HTERT RPE-1 (cell line): ENCODE measurements around the gene ATP9A.

Experiments
- in situ Hi-C: fragments of 300-500 bp; cut with MboI; formaldehyde crosslinking; loops from 4 replicates; pipeline ENCODE4 v1.14.3; 2020; ENCODE audit warnings: low sequenced_read_pairs

ATP9A gene

DNA sequence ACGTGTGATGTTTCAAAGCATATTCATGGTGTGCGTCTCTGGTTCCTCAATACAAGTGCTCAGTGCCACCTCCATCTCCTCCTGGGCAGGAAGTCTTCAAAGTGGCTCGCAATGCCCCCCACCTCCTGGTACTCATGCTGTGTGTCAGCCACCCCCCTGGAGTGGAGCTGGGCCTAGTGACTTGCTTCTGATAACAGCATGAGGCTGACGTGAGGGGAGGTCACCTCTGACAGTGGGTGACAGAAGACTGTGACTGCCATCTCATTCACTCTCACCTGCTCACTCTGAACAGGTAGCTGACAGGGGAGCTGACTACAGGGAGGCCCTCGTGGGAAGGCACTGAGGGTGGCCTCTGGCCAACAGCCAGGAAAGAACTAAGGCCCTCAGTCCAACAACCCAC, 133.3 kb downstream of the ATP9A start:
- in situ Hi-C loops, result no loop called here

DNA sequence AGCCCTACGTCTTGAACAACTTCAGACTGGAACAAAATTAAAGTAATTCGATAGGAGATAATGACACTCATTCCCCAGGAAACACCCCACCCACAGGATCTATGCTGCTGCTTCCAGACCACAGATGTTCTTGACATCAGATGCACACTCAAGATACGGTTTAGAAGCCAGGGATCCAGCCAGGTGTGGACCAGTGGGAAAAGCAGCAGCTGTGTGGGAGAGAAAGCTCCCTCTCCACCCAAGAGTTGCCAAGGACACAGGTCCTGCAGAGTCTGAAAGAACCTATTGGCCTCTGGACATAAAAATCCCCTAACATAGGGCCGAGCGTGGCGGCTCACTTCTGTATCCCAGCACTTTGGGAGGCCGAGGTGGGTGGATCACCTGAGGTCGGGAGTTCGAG, 133.9 kb downstream of the ATP9A start:
- in situ Hi-C loops, result no loop called here

DNA sequence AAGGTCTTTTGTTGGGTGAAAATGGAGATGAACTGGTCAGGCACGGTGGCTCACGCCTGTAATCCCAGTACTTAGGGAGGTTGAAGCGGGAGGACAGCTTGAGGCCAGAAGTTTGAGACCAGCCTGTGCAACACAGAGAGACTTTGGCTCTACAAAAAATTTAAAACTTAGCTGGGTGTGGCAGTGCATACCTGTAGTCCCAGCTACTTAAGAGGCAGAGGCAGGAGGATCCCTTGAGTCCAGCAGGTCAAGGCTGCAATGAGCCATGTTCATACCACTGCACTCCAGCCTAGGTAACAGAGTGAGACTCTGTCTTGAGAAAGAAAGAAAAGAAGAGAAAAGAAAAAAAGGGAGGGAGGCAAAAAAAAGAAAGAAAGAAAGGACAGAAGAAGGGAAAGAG, 134.8 kb downstream of the ATP9A start:
- in situ Hi-C loops, result no loop called here

DNA sequence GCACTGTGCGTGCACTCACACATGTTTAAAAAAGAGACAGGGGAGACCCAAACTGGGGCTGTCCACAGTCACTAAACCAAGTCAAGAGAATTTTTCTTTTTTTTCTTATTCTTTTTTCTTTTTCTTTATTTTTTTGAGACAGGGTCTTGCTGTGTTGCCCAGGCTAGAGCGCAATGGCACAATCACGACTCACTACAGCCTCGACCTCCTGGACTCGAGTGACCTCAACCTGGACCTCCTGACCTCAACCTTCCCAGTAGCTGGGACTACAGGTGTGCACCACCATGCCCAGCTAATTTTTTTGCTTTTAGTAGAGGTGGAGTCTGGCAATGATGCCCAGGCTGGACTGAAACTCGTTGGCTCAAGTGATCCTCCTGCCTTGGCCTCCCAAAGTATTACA, 136.2 kb downstream of the ATP9A start:
- in situ Hi-C loops, result no loop called here

DNA sequence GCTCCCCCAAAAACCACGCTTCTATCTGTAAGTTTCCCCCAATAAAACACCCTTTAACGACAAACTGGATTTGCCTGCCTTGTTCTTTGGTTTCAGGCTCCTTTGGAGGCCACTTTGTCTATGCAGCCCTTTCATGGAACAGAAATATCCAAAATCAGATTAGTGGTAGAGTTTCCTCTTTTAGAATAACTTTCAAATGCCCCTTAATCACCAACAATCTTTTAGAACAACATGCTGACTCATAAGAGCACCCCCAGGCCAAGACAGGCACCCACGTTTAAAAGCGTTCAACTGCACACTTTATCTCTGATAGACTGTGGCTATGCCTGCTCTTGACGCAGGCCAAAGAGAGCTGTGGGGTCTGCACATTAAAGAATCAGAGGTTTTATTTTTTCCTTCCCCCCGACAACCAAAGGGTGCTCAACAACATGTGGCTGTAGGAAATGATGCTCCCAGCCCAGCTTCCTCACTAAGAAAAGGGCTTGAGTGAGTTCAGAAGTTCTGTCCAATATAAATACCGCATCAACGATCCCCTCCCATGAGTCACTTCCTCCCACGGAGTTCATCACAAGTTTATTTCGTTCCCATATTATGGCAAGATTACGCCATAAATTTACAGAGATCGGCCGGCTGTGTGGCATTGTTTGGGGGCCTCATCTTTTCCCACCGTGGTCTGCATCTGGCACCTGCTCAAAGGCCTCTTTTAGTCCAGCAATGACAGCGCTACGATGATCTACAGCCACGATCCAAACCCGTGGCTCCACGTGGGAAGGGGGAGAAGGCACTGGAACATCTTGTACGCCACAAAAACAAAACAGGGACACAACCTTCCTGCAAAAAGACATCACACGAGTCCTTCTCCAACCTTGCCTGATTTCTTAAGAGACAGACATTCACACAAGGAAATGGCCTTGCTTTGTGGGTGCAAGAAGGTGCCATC, 136.9 kb downstream of the ATP9A start:
- in situ Hi-C loops, result no loop called here

DNA sequence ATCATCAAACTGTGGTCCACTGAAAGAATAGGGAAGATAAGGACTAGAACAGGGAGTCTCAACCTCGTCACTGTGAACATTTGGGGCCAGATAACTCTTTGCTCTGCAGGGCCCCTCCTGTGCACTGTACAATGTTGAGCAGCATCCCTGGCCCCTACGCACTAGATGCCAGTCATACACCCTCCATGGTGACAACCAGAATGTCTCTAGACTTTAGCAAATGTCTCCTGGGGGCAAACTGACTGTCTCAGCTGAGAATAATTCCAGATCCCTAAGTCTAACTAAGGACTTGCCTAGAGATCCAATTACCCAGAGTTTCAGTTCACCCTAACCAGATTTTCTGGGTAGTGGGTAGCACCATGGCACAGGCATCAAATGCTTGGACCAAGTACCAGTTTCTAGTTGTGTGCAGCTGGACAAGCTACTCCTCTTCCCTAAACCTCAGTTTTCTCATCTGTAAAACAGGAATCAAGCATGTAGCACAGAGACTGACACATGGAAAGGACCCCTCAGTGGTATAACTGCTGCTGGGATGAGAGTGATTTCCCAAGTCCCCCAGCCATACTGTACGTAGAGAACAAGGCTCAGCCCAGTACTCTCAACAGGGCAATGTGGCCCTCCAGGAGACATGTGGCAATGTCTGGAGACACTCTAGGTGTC, 138.7 kb downstream of the ATP9A start:
- in situ Hi-C loops, result no loop called here

DNA sequence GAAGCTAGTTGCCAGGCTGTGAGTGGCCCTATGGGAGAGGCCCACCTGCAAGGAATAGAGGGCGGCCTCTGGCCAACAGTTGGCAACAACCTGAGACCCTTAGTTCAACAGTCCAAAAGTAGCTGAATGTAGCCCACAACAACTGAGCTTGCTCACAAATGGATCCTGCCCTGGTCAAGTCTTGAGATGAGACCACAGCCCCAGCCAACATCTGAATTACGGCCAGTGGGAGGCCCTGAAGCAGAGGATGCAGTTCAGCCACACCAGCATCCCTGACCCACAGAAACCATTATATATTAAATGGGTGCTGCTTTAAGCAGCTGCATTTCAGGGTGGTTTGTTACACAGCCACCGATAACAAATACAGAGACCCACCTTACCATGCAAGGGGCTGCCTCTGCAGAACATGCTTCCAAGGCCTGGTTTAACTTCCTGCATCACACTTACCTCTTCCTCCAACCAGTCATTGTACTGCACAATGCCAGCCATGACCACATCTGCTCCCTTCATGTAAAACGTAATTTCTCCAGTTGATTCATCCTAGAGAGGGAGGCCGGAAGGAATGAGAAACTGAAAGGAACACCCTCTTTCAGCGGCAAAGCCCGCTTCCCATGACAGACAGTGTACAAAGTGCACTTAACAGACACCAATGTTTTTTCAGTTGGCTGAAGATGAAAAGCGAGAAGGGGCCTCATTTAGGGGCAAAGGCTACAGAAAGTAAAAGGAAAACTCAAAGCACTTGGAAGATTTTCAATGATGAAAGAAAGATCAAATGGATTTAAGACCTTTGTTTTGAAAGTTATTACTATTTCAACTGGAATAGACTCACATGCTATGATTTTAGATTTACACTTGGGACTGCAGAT, 139.4 kb downstream of the ATP9A start:
- in situ Hi-C loops, result no loop called here

DNA sequence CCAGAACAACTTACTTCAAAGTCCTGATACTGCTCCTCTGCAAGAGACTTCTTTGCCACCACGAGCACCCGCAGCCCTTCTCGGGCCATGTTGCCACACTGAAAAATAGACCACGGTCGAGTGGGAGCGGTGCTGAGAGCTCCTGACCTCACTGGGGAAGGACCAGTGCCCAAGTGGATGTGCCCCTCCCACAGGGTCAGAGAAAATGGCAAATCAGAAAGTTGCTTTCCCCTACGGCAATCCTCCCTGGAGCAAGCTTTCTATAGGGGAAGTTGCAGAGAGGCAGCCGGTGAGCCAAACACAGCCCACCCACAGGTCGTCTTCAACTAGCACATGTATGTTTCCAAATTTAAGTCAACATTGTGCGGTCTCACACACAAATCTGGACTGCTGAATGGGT, 140.6 kb downstream of the ATP9A start:
- in situ Hi-C loops, result no loop called here

DNA sequence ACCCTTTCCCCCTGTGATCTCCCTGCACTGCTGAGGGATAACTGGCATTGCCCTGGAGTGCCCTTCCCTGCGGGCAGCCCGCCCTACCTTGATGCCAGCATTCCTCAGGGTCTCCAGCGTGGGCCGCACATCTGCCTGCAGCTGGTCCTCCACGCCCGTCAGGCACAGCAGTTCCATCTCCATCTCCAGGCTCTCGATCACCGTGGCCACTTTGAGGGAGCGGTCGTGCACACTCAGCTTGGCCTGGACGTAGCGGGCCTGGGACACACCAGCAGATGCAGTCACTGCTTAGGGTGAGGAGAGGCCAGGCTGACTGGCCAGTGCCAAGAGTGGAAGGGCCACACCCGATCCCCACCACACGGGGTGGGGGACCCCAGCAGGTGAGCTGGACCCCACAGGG, 143.1 kb downstream of the ATP9A start:
- in situ Hi-C loops, result no loop called here

DNA sequence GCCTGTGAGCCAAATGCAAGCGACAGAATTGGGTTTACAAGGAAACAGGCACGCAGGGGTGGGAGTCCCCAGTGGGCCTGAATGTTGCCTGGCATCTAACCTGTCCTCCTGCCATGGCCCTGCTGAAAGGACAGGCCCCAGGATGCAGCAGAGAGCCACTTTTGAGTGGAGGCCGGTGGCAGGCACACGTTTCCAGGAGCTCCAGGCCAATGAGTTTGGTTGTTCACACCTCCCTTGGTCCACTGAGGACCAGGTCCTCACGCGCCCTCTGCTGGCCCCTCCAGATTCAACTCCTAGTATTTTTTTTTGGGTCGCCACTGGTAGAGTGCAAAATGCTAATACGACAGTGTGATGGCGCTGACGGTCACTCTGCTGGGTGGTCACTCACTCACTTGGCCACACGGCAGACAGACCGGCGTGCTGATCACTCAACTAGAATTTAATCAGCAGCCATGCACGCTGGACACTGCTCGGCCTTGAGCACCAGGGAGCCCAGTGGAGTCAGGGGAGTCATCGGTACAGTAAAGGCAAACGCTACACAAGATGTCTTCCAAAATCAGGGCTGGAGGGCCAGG, 143.9 kb downstream of the ATP9A start:
- in situ Hi-C loops, result no loop called here

DNA sequence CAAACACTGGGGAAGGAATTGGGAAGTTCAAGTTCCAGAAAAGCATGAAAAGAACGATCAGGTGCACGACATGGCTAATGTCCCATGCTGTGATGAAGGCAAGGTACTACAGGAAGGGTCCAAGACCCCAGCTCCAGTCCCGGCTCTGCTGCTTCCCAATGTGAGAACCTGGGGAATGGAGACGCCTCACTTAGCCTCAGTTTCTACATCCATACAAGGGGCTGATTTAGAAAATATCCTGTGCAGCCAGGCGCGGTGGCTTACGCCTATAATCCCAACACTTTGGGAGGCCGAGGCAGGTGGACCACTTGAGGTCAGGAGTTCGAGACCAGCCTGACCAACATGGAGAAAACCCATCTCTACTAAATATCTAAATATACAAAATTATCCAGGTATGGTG, 144.9 kb downstream of the ATP9A start:
- in situ Hi-C loops, result no loop called here

DNA sequence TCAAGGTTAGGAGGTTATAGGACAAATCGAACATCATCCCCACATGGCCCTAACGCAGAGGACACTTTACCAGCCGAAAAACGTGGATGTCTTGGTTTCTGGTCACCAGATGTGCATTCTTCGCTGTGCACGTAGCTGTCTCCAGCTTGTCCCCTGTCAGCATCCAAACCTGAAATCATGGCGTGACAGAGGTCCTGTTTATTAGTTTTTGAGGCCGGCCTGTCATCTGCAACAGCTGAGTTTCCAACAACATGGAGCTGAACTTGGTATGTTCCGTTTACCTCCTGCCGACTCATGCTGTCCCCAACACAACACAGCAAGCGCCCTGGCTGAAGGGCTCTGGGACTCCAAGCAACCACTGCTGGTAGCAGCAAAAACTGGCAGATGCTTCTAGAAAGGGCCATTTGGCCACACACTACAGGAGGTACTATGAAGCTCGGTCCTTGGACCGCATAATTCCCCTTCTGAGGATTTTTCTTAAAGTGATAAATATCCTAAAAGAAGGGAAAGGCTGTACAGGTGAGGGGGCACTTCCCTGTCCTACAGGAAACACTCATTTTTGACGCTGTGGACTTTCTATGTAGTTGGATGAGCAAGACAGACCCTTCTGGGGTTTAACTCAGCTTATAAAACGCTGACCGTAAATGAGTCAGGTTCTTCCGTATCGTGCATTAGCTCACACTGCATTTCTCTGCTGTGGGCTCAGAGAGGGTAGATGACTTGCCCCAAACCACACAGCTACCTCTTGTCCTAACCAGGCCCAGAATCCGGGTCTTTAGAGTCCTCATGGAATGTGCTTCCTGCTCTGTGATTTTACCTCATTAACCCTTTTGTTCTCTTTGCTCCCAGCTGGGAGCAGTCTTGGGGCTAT, 146.0 kb downstream of the ATP9A start:
- in situ Hi-C loops, result no loop called here

DNA sequence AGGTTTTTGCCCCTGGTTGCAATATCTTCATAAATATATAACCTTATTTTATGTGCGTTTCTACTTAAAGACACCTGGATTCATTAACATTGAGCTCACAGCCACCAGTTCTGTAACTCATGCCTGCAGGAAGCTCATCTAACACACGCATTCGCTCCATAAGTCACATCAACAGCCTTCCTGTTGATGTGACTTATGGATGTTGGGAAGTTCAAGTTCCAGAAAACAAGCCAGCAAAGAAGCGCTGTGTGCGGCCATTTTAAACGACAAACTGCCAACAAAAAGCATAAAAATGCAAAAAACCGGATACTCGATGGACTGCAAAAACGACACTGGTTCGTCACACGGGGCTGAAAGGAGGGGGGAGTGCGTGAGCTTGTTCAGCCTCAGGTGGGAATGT, 147.8 kb downstream of the ATP9A start:
- in situ Hi-C loops, result no loop called here

DNA sequence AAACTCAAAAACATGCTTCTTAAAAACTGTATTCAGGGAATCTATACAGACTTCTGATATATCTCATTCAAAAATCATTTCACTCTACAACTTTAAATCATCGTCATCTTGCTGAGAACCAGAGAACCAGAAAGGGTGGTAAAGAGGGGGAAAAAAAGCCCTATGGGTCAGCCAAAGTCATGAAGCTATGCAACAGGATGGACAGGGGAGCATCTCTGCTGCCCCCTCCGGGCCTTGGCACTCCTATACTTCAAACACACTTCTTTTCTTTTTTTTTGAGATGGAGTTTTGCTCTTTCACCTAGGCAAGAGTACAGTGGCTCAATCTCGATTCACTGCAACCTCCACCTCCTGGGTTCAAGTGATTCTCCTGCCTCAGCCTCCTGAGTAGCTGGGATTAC, 152.1 kb downstream of the ATP9A start:
- in situ Hi-C loops, result no loop called here

DNA sequence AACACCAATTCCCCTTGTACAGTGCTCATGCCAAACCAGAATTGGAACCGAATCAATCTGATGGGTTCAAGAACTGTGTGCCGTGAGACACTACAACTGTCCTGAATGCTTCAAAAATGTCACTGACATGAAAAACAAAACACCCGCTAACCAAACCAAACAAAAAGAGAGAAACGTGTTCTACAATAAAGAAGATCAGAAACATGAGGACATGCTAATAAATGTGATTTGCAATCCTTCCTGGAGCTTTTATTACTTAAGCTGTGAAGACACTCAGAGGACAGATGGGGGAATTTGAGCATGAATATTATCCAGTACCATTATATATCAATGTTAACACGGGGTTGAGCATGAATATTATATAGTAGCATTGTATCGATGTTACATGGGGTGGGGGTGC, 153.5 kb downstream of the ATP9A start:
- in situ Hi-C loops, result no loop called here

DNA sequence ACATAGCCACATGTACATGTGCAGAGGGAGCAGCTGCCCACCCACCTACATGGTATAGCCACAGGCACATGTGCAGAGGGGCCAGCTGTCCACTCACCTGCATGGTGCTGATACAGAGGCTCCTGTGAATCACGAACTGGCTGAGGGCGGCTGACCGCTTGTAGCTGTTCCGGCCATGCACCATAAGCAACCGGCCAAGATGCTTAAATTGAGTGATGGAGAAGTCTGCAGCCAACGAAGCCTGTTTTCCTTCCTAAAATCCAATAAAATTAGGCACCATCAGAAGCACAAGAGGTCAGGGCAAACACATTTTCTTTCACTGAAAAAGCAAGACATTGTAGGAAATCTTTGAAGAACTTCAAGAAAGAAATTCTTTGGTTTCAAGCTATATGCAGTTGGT, 154.6 kb downstream of the ATP9A start:
- in situ Hi-C loops, result no loop called here

DNA sequence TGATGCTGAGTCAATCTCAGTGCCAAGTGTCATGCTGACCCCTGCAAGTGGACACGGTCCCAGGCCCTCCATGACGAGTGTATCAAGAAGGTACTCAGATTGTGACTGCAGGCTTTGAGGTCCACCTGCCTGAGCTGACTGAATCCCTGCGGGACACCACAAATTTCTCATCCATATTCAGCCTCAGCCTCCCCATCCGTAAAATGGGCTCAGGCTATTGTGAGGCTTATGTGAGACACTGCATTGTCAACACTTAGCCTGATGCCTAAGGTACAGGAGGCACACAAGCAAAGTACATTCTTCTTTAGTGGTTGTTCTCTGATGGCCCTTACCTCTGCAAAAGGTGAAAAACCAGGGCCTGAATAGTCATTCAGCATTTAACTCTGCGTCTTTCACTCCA, 155.3 kb downstream of the ATP9A start:
- in situ Hi-C loops, result no loop called here

DNA sequence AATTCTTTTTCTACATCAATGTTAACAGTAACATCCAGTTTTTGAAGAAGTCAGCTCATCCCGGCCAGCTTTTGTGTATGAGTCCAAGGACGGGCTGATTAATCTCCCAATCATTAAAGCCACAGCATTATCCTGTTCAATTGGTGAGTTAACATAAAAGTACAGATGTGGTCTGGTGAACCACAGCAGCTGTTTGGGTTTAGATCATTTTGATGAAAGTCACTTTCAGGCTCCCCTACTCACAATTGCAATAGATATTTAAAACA, 156.6 kb downstream of the ATP9A start:
- in situ Hi-C loops, result no loop called here

DNA sequence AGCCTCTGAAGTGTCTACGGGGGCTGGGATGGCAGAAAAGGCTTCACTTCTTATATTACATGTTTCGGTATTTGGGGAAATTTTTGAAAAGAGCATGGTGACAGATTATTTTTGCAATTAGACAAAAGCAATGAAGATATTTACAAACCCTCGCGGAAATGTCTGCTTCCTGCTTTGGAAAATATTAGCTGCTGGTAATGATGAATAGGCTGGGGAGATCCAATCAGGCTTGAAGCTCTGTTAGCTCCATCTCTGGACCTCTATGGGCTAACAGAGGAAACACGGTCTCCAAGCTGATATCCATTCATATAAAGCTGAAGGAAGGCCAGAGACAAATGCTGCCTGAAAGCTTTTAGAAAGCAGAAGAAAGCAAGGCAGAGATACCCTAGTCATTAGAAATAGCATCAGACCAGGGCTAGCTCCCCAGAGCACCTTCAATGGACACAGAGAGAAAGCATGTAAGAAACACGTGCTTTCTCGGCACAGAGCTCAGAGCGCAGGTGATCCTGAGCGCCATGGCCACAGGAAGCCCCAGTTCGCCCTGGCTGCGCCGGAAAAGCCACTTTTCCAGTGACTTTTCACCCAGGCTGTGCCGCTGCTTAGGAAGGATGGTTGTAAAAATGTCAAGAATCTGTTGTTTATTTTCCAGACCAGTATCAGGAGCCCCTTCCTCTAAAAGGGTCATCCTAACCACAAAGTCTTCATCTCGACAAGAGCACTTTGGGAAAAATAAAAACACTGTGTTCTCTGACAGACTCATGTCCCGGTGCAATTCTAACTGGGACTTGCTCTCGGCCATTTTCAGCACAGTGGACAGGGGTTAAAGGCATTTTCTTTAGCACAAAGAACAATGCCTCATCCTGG, 157.2 kb downstream of the ATP9A start:
- in situ Hi-C loops, result no loop called here

DNA sequence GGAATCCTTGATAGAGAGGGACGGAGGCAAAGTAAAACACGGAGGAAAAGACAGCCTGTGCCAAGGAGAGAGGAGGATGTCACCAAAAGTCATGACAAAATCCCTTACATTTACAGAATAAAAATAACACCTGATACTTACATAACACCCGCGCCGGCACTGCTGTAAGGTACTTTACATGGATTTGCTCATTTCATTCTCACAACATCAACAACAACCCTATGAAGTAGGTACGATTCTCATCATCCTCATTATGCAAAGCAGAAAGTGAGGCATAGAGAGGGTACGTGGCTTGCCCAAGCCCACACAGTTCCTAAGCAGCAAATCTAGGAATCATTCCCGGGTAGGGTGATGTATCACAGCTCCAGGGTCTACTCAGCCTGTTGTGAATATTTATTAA, 158.1 kb downstream of the ATP9A start:
- in situ Hi-C loops, result no loop called here
